Stimulated activated CD4-positive, alpha-beta T cell treated with anti-CD3 and anti-CD28 coated beads, Interleukin-4, amount 100 ng/mL, for 48 hours (primary cell): ENCODE data around the gene C10orf62.
A peak's percentile ranks its signal among the peaks of the same experiment; 100 is the strongest.
"Not testable (repeated sequence)": the region's sequence is repeated elsewhere in the genome, so short reads cannot be mapped to it uniquely, and the experiment has no call there.

ENCODE experiments used
- DNase-seq, 2 donors: peaks; one replicate each; pipeline ENCODE4 v3.0.0-alpha.2; 2020; ENCODE audit warnings: low read depth in 2 of 2

C10orf62 gene

GRCh38 chr10:97627731-97628130, 38.2 kb downstream of the C10orf62 start:
- DNase-seq = no peak

- DNase-seq = no peak
Observed at GRCh38 chr10:97628228-97628627, 38.7 kb downstream of the C10orf62 start.

- no peak for DNase-seq
Observed at GRCh38 chr10:97629289-97629688, 39.8 kb downstream of the C10orf62 start.

GRCh38 chr10:97631098-97631497, 41.6 kb downstream of the C10orf62 start:
- DNase-seq = no peak

GRCh38 chr10:97632949-97633884, 43.7 kb downstream of the C10orf62 start, which contains the start of gene MORN4:
Gene MORN4, minus strand, starts transcription at chr10:97633500. Its CDS starts 13,847 bp downstream, at chr10:97619653.
- peak; percentile 83 to 88 for DNase-seq

DNA sequence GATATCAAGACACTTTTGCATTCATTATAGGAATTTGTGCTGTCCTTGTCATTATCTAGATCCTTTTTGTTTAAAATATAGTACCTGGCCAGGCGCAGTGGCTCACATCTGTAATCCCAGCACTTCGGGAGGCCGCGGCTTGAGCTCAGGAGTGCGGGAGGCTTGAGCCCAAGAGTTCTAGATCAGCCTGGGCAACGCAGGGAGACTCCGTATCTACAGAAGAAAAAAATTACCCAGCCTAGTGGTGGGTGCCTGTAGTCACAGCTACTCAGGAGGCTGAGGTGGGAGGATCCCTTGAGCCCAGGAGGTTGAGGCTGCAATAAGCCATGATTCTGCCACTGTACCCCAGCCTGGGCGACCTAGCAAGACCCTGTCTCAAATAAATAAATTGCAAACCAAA, 44.4 kb downstream of the C10orf62 start:
- DNase-seq = peak; percentile 1 to 7

- no peak for DNase-seq
Observed at GRCh38 chr10:97635577-97635976, 46.1 kb downstream of the C10orf62 start.

DNA sequence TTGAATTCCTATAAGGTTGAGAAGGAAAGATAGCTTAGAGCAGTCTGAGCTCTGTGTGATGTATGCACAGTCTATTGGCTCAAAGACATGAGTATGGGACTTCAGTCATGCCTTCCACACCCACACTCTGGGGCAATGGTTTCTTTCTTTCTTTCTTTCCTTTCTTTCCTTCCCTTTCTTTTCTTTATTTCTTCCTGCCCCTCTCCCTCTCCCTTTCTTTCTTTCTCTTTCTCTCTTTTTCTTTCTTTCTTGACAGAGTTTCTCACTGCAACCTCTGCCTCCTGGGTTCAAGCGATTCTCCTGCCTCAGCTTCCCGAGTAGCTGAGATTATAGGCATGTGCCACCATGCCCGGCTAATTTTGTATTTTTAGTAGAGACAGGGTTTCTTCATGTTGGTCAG, 49.6 kb downstream of the C10orf62 start:
- DNase-seq = not testable (repeated sequence)

DNA sequence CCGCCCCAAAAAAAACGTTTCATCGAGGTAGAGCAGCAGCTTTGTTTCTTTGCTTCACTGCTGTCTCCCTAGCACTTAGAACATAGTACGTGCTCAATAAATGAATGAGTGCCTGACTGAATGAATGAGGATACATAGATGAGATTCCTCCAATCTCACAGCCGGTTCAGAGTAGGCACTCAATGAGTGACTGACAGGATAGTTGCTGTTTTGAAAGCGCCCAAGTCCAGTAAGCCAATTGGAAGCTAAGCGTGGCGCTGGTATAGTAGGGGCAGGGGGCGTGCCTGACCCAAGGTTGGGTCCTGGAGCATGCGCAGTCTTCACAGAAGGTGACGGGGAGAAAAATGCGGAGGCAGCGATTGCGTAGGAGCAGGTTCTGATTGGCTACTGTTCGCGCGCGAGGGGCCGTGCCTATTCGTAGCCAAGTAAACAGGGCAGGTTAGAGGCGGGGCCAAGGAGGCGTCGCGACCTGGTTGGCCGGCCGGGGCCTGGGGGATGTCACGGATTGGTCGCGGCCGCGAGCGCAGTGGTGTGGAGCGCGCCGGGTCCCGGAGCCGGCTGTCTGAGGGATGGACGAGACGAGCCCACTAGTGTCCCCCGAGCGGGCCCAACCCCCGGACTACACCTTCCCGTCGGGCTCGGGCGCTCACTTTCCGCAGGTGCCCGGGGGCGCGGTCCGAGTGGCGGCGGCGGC, 50.8 kb downstream of the C10orf62 start, which contains the start of gene PI4K2A:
TSS of gene PI4K2A (plus strand) at position 498 of the 694 bp plus-strand sequence. CDS start at position 570, 72 bp downstream.
- peak; percentile 98 to 100 for DNase-seq
